ENCODE measurements around the gene CEP131.

CEP131 gene

GRCh38 chr17:81217491-81217890, 5.3 kb downstream of the CEP131 start:
- no peak overlapping the region for H3K4me3 ChIP-seq (replicated peaks; ENCODE audit: low read depth, low read length)
- DNase-seq (ENCODE audit: low read depth): no peak
- no peak for TF ChIP-seq CTCF (IDR thresholded peaks at IDR 0.05; ENCODE audit: low read length, missing control alignments)

- no peak for DNase-seq (ENCODE audit: low read depth)
- no peak overlapping the region for H3K4me3 ChIP-seq (replicated peaks; ENCODE audit: low read depth, low read length)
- no peak for TF ChIP-seq CTCF (IDR thresholded peaks at IDR 0.05; ENCODE audit: low read length, missing control alignments)
These were observed 8.8 kb downstream of the CEP131 start for GRCh38 chr17:81213978-81214377.

GRCh38 chr17:81212365-81212764, 10.4 kb downstream of the CEP131 start:
- TF ChIP-seq CTCF (IDR thresholded peaks at IDR 0.05; ENCODE audit: low read length, missing control alignments): no peak
- DNase-seq (ENCODE audit: low read depth): no peak
- no peak overlapping the region for H3K4me3 ChIP-seq (replicated peaks; ENCODE audit: low read depth, low read length)

GRCh38 chr17:81210868-81211267, 11.9 kb downstream of the CEP131 start:
- no peak for DNase-seq (ENCODE audit: low read depth)
- H3K4me3 ChIP-seq (replicated peaks; ENCODE audit: low read depth, low read length): no peak overlapping the region
- no peak for TF ChIP-seq CTCF (IDR thresholded peaks at IDR 0.05; ENCODE audit: low read length, missing control alignments)

- no peak for TF ChIP-seq CTCF (IDR thresholded peaks at IDR 0.05; ENCODE audit: low read length, missing control alignments)
- no peak for DNase-seq (ENCODE audit: low read depth)
- no peak overlapping the region for H3K4me3 ChIP-seq (replicated peaks; ENCODE audit: low read depth, low read length)
These were observed 12.3 kb downstream of the CEP131 start for GRCh38 chr17:81210466-81210865.

GRCh38 chr17:81209141-81209540, 13.6 kb downstream of the CEP131 start:
- TF ChIP-seq CTCF (IDR thresholded peaks at IDR 0.05; ENCODE audit: low read length, missing control alignments): no peak
- DNase-seq (ENCODE audit: low read depth): no peak
- no peak overlapping the region for H3K4me3 ChIP-seq (replicated peaks; ENCODE audit: low read depth, low read length)

GRCh38 chr17:81208651-81209050, 14.1 kb downstream of the CEP131 start:
- no peak overlapping the region for H3K4me3 ChIP-seq (replicated peaks; ENCODE audit: low read depth, low read length)
- no peak for TF ChIP-seq CTCF (IDR thresholded peaks at IDR 0.05; ENCODE audit: low read length, missing control alignments)

More at GRCh38 chr17:81208651-81209050, 14.1 kb downstream of the CEP131 start:
- DNase-seq (ENCODE audit: low read depth): no peak

All from fibroblast of pulmonary artery (primary cell).